D341Med (cell line): ENCODE data around the gene BPTF.
"Not testable (repeated sequence)": the region's sequence is repeated elsewhere in the genome, so short reads cannot be mapped to it uniquely, and the experiment has no call there.

Experiments used
- DNase-seq: peaks from one replicate; pipeline ENCODE4 v3.0.0; 2012; ENCODE audit warnings: low spot score

BPTF gene

DNA sequence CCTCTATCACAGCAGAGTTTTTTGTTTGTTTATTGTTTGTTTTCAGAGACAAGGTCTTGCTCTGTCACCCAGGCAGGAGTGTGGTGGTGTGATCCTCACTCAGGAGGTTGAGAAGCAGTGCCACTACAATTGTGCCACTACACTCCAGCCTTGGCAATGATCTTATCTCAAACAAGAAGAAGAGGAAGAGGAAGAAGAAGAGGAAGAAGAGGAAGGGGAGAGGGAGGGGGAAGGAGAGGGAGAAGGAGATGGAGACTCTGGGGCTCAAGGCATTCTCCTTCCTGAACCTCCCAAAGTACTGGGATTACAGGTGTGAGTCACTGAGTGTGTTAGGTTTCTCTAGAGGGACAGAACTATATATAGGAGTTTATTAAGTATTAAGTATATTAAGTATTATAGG, 188.1 kb downstream of the BPTF start:
- no peak for DNase-seq

DNA sequence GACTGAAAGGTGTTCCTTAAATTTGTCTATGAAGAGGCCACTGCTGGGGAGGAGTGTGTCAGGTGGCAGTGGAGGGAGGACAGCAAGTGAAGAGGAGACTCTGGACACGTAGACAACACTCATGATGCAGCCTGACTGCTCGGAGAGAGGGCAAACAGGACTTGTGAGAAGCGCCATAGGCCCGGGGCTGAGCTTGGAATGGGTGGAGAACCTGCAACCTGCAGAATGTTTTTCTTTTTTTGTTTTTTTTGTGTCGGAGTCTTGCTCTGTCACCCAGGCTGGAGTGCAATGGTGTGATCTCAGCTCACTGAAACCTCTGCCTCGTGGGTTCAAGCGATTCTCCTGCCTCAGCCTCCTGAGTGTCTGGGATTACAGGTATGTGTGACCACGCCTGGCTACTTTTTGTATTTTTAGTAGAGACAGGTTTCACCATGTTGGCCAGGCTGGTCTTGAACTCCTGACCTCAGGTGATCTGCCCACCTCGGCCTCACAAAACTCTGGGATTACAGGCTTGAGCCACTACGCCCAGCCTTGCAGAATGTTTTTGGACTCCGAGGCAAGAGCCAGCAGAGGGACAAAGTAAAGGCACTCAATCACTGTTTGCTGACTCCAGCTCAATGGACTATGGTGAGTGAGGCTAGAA, 189.9 kb downstream of the BPTF start:
- no peak for DNase-seq

DNA sequence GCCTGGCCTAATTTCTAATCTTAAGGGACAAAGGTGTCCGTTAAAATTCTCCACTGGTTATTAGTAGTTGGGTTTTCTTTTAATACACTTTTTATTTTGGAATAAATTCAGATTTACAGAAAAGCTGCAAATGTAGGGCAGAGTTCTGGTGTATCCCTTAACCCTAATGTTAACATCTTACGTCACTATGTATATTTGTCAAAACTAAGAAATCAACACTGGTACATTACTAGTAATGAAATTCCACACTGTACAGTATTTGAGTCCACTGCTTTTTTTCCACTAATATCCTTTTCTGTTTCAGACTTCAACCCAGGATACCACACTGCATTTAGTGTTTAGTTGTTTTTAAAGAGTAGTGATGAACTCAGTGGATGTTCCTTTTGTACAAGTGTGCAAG, 191.5 kb downstream of the BPTF start:
- no peak for DNase-seq

DNA sequence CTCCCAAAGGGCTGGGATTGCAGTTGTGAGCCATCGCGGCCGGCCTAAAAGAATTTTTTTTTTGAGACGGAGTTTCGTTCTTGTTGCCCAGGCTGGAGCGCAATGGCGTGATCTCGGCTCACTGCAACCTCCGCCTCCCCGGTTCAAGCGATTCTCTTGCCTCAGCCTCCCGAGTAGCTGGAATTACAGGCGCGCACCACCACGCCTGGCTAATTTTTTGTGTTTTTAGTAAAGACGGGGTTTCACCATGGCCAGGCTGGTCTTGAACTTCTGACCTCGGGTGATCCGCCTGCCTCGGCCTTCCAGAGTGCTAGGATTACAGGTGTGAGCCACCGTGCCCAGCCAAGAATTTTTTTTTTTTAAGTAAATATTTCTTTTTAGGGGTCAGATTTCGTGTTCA, 193.2 kb downstream of the BPTF start:
- DNase-seq, result not testable (repeated sequence)

DNA sequence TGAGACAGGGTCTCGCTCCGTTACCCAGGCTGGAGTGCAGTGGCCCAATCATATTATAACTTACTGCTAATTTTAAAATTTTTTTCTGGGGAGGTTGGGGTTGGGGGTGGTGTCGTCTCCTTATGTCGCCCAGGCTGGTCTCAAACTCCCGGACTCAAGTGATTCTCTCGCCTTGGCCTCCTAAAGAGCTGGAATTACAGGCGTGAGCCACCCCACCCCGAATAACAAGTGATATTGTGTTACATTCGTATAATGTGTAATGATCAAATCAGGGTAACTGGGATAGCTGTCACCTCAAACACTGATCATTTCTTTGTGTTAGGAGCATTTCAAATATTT, 194.0 kb downstream of the BPTF start:
- DNase-seq, result no peak

DNA sequence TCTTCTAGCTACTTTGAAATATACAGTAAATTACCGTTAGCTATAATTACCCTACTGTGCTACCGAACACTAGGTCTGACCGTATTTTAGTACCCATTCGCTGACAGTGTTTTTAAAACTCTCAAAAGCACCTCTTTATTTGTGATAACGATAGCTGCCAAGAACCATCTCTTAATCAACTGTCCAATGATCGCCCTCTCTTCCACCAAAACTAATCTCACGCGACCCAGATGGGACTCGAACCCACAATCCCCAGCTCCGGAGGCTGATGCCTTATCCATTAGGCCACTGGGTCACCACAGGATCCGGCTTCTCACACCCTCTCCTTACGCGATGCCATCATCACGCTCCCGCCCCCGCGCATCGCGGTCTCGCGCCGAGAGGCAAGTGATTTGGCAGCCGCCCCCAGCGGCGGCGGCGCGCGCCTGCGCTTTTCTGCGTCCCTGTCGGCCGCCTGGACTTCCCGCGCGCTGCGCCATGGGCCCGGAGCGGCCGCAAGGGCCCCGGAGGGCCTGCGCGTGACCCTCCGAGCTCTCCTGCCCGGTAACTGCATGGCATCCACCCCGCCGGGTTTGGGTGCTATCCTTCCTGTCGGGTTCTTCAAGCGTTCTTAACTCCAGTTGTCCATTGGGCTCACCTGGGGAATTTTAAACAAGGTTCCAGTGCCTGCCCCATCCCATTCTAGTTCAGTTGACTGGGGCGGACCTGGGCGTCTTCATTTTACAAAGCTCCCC, 194.5 kb downstream of the BPTF start:
- peak; percentile 100 for DNase-seq

DNA sequence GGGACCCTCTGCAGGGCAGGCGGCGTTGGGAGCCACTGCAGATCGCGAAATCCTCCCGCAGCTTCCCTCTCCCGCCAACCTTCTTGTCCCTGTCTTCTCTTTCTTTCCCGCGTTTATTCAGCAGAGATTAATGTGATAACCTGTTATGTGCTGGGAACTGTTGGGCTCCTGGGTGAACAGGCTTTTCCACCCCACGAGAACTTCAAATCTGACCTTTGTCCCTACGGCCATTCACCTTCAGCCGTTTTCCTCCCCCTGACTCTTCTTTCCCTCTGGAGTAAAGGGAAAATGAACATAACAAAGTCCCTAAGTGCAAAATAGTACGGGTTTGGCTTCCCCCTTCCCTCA, 195.1 kb downstream of the BPTF start:
- no peak for DNase-seq

DNA sequence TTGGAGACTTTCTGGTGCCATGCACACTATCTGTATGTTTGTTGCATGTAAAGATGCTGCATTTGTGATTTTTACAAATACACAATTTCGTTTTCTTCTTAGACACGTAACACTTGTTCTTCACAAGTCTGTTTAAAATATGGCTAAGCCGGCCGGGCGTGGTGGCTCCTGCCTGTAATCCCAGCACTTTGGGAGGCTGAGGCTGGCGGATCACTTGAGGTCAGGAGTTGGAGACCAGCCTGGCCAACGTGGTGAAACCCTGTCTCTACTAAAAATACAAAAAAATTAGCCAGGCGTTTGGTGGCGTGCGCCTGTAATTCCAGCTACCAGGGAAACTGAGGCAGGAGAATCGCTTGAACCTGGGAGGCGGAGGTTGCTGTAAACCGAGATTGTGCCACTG, 195.5 kb downstream of the BPTF start:
- DNase-seq, result not testable (repeated sequence)

DNA sequence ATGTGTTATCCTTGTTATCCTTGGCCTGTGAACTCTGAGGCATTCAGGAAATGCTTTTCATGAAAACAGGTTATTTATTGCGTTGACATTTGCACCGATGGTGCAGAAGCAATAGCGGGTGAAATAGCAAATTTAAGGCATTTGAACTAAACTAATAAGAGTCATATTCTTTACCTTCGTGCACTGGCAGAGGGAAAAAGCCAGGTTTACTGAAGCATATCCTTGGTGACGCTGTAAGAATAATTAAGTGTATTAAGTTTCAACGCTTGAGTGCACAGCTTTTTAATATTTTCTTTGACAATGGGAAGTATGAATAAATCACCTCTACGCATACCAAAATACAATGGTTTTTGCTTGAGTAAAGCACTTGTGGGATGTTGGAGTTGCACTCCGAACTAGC, 196.7 kb downstream of the BPTF start:
- DNase-seq, result no peak

DNA sequence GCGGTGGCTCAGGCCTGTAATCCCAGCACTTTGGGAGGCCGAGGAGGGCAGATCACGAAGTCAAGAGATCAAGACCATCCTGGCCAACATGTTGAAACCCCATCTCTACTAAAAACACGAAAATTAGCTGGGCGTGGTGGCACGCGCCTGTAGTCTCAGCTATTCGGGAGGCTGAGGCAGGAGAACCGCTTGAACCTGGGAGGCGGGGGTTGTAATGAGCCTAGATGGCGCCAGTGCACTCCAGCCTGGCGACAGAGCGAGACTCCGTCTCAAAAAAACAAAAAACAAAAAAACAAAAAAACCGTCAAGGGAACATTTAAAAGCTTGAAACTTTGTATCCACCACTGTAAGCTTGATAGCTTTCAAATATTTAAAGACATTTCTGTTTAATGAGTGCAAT, 197.2 kb downstream of the BPTF start:
- not testable (repeated sequence) for DNase-seq

DNA sequence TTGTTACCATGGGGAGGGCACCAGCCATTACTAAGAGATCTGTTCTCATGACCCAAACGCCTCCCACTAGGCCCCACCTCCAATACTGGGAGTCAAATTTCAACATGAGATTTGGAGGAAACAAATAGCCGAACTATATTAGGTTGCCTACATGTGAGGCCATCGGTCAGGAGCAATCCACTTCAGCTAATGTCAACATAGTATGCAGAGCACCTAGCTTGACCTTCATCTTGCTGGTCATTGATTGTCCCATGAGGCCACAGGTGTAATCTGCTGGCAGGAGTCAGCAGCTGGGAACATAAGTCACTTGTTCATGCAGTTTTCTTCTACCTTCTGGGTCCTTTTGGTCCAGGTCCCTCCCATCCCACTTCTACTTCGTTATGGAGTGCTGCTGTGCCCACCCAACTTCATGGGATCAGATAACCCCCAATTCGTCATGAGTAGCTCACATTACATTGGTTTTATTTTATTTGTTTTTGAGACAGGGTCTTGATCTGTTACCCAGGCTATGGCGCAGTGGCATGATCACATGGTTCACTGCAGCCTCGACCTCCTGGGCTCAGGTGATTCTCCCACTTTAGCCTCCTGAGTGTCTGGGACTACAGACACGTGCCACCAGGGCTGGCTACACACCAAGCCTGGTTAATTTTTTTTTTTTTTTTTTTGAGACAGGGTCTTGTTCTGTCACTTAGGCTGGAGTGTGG, 204.4 kb downstream of the BPTF start:
- no peak for DNase-seq
